ENCODE data around the gene HNF4A.

DNA sequence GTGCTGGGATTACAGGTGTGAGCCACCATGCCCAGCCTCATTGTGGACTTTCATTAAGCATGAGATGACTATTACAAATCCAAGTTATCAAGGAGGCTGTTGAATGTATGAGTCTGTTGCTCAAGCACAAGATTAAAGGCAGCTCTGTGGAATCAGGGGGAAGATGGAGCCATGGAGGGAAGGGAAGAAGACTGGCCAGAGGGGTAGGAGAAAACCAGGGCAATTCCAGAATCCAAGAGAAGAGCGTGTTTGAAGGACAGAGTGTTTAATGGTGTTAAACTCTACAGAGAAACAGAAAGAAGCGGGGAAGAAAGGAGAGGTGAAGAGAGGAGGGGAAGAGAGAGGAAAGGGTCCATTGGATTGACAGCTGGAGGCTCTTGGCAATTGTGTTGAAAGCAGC is 70.4 kb downstream of the HNF4A start:
- TF ChIP-seq, protein P1, sequence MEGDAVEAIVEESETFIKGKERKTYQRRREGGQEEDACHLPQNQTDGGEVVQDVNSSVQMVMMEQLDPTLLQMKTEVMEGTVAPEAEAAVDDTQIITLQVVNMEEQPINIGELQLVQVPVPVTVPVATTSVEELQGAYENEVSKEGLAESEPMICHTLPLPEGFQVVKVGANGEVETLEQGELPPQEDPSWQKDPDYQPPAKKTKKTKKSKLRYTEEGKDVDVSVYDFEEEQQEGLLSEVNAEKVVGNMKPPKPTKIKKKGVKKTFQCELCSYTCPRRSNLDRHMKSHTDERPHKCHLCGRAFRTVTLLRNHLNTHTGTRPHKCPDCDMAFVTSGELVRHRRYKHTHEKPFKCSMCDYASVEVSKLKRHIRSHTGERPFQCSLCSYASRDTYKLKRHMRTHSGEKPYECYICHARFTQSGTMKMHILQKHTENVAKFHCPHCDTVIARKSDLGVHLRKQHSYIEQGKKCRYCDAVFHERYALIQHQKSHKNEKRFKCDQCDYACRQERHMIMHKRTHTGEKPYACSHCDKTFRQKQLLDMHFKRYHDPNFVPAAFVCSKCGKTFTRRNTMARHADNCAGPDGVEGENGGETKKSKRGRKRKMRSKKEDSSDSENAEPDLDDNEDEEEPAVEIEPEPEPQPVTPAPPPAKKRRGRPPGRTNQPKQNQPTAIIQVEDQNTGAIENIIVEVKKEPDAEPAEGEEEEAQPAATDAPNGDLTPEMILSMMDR (IDR thresholded peaks at IDR 0.05; ENCODE audit: low read length): no peak
- no peak for TF ChIP-seq EZH2 (IDR thresholded peaks at IDR 0.05; ENCODE audit: borderline replicate concordance, low read length)

All from OCI-LY1 (cell line).